Measurements from ENCODE around the gene THOC7. TPM values are rescaled to one million over a fixed set of nuclear protein-coding genes. Genes with fewer than 3 reads are reported as not detected.

Gene THOC7
- total and polyA plus RNA-seq, 2 of the 4 experiments (the other 2 are of a cell fraction) = 25.8 to 55.9 TPM

DNA sequence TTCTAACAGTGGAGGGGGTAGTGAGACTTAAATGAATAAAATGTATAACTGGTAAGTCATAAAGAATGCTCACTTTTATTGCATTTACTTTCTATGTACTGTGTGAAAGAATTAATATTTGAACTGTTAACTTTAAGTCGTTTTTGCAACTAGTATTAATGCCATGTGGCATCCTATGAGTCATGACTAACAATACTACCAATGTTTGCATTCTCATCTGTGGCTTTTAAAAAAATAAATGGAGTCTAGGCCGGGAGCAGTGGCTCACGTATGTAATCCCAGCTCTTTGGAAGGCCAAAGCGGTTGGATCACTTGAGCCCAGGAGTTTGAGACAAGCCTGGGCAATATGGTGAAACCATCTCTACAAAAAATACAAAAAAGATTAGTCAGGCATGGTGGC is 39.3 kb downstream of the THOC7 start:
- H3K27ac ChIP-seq (ENCODE audit: insufficient read depth, low read length) = no peak overlapping the region; the same call in 1 of the 2 replicates
- H3K4me3 ChIP-seq (ENCODE audit: insufficient read depth, low read depth, low read length) = no peak overlapping the region
- no peak for TF ChIP-seq MAZ (IDR thresholded peaks at IDR 0.05; ENCODE audit: borderline replicate concordance, low read depth, low read length)
- TF ChIP-seq USF2 (IDR thresholded peaks at IDR 0.05; ENCODE audit: low read depth, low read length) = no peak
- TF ChIP-seq POLR2A (IDR thresholded peaks at IDR 0.05; ENCODE audit: low read depth, low read length) = no peak
- peak; percentile 53; the same call in 1 of the 2 replicates for TF ChIP-seq FOS (IDR thresholded peaks at IDR 0.05; ENCODE audit: low read depth, low read length)
- H3K18ac ChIP-seq (ENCODE audit: low read depth, low read length) = no peak overlapping the region
- peak; percentile 87 for DNase-seq
- no peaks in the 10 kb centered on the region for H4K20me1 ChIP-seq (ENCODE audit: insufficient read depth, low read length)
- no peak overlapping the region for H4K91ac ChIP-seq (ENCODE audit: insufficient read depth, low read depth, low read length)
- H2AK9ac ChIP-seq (replicated peaks; ENCODE audit: low read depth, low read length, poor library complexity) = no peak overlapping the region
- H3K4me1 ChIP-seq (ENCODE audit: control insufficient read depth, insufficient read depth, low read length) = peaks cover 2% of the 10 kb centered on the region; the same call in 1 of the 2 replicates
- no peak overlapping the region for H3K4me2 ChIP-seq (ENCODE audit: low read depth, low read length)
- peak; percentile 74 for ATAC-seq (ENCODE audit: low read depth)
- H2BK20ac ChIP-seq (ENCODE audit: low read depth, low read length) = no peak overlapping the region
- no peaks in the 10 kb centered on the region for H3K27me3 ChIP-seq (ENCODE audit: control insufficient read depth, insufficient read depth, low read length)
- no peaks in the 10 kb centered on the region for H3K9me3 ChIP-seq (ENCODE audit: control insufficient read depth, insufficient read depth, low read length)
- peaks cover 3% of the 10 kb centered on the region; the same call in 1 of the 2 replicates for H3K9me1 ChIP-seq (ENCODE audit: insufficient read depth, low read length)
- peaks cover 5% of the 10 kb centered on the region for H3K36me3 ChIP-seq (ENCODE audit: control insufficient read depth, insufficient read depth, low read length)
- peak overlapping the region; percentile 2 for H2BK5ac ChIP-seq (ENCODE audit: low read depth, low read length, poor library complexity, severe bottlenecking)
- no peak overlapping the region for H3K4ac ChIP-seq (ENCODE audit: low read depth, low read length)
- H3K56ac ChIP-seq (ENCODE audit: extremely low read depth, insufficient read depth, low read length) = no peak overlapping the region
- no peak overlapping the region for H2BK15ac ChIP-seq (ENCODE audit: low read depth, low read length)
- BruUV-seq (replicated peaks) = no TSS peak
- POLR2A ChIA-PET (ENCODE audit: unreplicated experiment) = no interaction called here
- no CpG with 5 or more reads among the region's 4 CpGs for WGBS, 2 experiments (ENCODE audit: extremely low coverage in 2 of 2, insufficient read length in 1 of 2)
- dilution Hi-C loops (cut with HindIII; ENCODE audit: low sequenced_read_pairs, unreplicated experiment) = no loop called here
- H2BK120ac ChIP-seq (ENCODE audit: low read depth, low read length) = no peak overlapping the region
- in situ Hi-C loops (cut with MboI; ENCODE audit: low sequenced_read_pairs) = loop anchor here (25.0 kb wide), 1 partner anchor 1212 kb away; no protein-coding TSS in a partner anchor
- no peak overlapping the region for H2AK5ac ChIP-seq (ENCODE audit: low read depth, low read length)
- no peak overlapping the region for H3K23ac ChIP-seq (ENCODE audit: low read depth, low read length)
- no peak overlapping the region for H3K9ac ChIP-seq (ENCODE audit: low read depth, low read length)
- H4K8ac ChIP-seq (ENCODE audit: low read depth in 2 of 2, low read length in 2 of 2) = no peak overlapping the region
- 0 out of 4 replicates have a peak, but pooled peaks cover 0 to 3% of the 10 kb centered on the region in 2 experiments for H3K79me1 ChIP-seq (ENCODE audit: low read depth in 1 of 2, low read length in 2 of 2)
- H2AFZ ChIP-seq (replicated peaks; ENCODE audit: low read length, poor library complexity) = no peak overlapping the region
- intact Hi-C loops (cut with micrococcal nuclease) = loop anchor here (5.0 kb wide), 1 partner anchor 168 kb away; no protein-coding TSS in a partner anchor
- H3K14ac ChIP-seq (replicated peaks; ENCODE audit: low read depth, low read length) = no peak overlapping the region
- no peak overlapping the region for H4K5ac ChIP-seq (ENCODE audit: low read depth, low read length)
- CTCF ChIA-PET = interaction anchor here (0.6 to 0.7 kb wide), 3 partner anchors 83 to 169 kb away, joined by 3 to 5 read pairs (median 3); no protein-coding TSS in a partner anchor
